Tibial nerve (tissue), 4 donors: ENCODE results near the gene MORN1. TPM values are rescaled to one million over a fixed set of nuclear protein-coding genes. Genes with fewer than 3 reads are reported as not detected.

ENCODE experiments used
- DNase-seq, 2 donors: peaks; one replicate each; pipeline ENCODE4 v3.0.0-alpha.2; 2019; ENCODE audit warnings: low spot score in 2 of 2
- H3K27ac ChIP-seq, 4 donors: fragments of 200-600 bp; sonication (generic) in 3 of 4; one replicate each; pipeline ENCODE4 v1.5.1; 2017 to 2019; ENCODE audit warnings: mild to moderate bottlenecking in 1 of 4
- H3K27me3 ChIP-seq, 2 donors: fragments of 200-600 bp; sonication (generic) in 1 of 2; one replicate each; pipeline versions ENCODE4 v1.5.1 to v1.6.0; 2017 to 2019
- H3K36me3 ChIP-seq, 3 donors: fragments of 200-600 bp; sonication (generic); one replicate each; pipeline ENCODE4 v1.5.1; 2018 to 2019
- H3K4me1 ChIP-seq, 4 donors: fragments of 200-600 bp; sonication (generic) in 3 of 4; one replicate each; pipeline ENCODE4 v1.5.1; 2017 to 2019
- H3K4me3 ChIP-seq, 4 donors: fragments of 200-600 bp; sonication (generic) in 3 of 4; one replicate each; pipeline ENCODE4 v1.5.1; 2017 to 2019; ENCODE audit warnings: mild to moderate bottlenecking in 1 of 4, moderate library complexity in 1 of 4
- H3K9me3 ChIP-seq, 4 donors: fragments of 200-600 bp; sonication (generic) in 3 of 4; one replicate each; pipeline ENCODE4 v1.5.1; 2017 to 2019
- EP300 ChIP-seq, 2 donors: sonication (generic); formaldehyde crosslinking; IDR thresholded peaks; one replicate each; pipeline ENCODE4 v1.6.1; 2017; ENCODE audit warnings: antibody characterized with exemption in 2 of 2, mild to moderate bottlenecking in 1 of 2
- POLR2A ChIP-seq, 2 donors: fragments of 450-650 bp; IDR thresholded peaks; one replicate each; pipeline ENCODE4 v1.6.1; 2017; ENCODE audit warnings: antibody characterized with exemption in 2 of 2, mild to moderate bottlenecking in 2 of 2, moderate library complexity in 2 of 2
- WGBS, 2 donors: methylation state at CpG; one replicate each; pipeline ENCODE4 v1.1.5; 2018; 5-methylcytosine and 5-hydroxymethylcytosine counted together
- total RNA-seq, 4 donors: library from RNA; depleted of rRNA; stranded (reverse); fragments of >200 nt; gene quantifications; one replicate each; pipeline ENCODE4 v1.1.0, GENCODE V29; 2016
- TF ChIP-seq, protein P1 (sequence below), 5 experiments: fragments of 200-600 bp in 3 of 5; fragments of 450-650 bp in 2 of 5; sonication (generic) in 3 of 5; IDR thresholded peaks; one replicate each; pipeline ENCODE4 v1.5.1; 2016 to 2019; ENCODE audit warnings: antibody characterized with exemption in 5 of 5, mild to moderate bottlenecking in 3 of 5, moderate library complexity in 2 of 5

MORN1 gene
- total RNA-seq, 4 donors from 2014 or later, result 8.7 to 21.9 (median 16.1) TPM

DNA sequence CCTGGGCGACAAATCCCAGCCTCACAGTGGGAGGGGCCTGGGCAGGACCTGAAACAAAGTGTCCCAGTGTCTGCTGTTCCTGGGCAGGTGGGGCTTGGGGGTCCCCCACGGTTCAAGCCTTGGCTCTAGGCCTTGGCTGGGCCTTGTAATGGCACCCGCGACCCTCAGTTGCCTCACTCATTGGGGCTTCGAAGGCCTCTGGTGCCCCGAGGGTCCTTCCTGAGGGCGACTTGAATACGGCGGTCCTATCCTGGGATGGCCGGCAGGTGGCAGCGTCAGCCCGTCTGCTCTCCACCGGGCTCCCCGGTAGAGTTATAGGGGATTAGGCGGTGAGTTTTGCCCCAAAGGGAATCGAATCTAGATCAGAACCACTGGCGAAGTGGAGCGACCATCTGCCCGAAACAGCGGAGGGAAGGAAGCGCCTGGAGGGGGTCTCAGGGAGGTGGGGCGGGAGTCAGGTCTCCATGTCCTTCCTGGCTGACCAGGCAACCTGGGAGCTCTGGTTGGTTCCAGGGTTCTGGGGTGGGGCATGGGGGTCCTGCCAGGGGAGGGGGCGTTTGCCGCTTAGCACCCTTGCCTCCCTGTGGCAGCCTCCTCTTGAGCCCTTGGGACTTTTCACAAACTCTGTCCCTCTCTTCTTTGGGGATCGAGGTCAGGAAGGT is 23.1 kb upstream of the MORN1 start:
- Histone ChIP-seq H3K4me3 (peak overlapping the region in 2 of 4 donors; percentile 9 to 17), H3K9me3 (no peaks in the 10 kb centered on the region), H3K27ac (peak overlapping the region; percentile 76 to 93 (median 92)), H3K4me1 (peaks cover 0 to 38% (median 24%) of the 10 kb centered on the region in 4 donors), H3K36me3 (peaks cover 0 to 11% (median 0%) of the 10 kb centered on the region in 3 donors), H3K27me3 (peaks cover 0 to 43% of the 10 kb centered on the region in 2 donors)
- DNase-seq, result peak; percentile 37 to 67
- TF ChIP-seq POLR2A (IDR thresholded peaks at IDR 0.05) (no peak), EP300 (IDR thresholded peaks at IDR 0.05) (no peak)
- TF ChIP-seq, protein P1, sequence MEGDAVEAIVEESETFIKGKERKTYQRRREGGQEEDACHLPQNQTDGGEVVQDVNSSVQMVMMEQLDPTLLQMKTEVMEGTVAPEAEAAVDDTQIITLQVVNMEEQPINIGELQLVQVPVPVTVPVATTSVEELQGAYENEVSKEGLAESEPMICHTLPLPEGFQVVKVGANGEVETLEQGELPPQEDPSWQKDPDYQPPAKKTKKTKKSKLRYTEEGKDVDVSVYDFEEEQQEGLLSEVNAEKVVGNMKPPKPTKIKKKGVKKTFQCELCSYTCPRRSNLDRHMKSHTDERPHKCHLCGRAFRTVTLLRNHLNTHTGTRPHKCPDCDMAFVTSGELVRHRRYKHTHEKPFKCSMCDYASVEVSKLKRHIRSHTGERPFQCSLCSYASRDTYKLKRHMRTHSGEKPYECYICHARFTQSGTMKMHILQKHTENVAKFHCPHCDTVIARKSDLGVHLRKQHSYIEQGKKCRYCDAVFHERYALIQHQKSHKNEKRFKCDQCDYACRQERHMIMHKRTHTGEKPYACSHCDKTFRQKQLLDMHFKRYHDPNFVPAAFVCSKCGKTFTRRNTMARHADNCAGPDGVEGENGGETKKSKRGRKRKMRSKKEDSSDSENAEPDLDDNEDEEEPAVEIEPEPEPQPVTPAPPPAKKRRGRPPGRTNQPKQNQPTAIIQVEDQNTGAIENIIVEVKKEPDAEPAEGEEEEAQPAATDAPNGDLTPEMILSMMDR (IDR thresholded peaks at IDR 0.05), result peak; percentile 93 to 97 (median 95)
- 1 to 5% methylated on average over 4 to 25 of the region's 25 CpGs for WGBS, 2 donors

DNA sequence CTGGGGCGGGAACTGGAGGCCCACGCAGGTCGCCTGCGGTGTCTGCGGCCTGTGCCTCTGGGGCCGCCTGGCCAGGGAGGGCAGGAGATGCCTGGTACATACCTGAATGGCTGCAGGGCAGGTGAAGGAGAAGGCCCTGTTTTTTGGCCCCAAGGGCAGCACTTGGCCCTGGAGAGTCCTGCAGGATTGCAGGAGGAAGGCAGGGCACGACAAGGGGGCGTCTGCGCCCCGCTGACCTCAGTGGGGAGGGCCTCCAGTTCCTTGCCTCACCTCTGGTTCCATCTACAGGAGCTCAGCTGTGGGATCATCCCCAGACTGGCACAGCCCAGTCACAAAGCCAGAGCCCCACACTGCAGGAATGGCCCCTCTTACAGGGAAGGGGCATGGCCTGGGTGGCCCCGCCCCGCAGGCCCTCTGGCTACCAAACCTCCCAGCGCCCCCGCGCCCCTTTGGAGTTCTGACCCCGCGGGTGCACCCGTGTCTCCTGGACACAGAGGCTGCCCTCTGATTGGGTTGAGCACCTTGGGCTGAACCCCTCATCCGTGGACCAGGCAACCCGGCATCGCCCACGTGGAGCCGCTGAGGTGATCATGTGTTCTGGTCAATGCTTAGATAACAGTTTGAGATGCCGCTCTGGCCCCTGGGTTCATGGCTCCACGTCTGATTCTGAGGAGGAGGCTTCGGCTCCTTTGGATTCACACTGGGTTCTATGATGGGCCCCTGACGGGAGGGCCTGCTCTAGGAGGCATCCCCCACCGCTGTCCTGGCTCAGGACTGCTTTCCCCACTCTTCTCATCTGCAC is 22.3 kb upstream of the MORN1 start:
- Histone ChIP-seq H3K4me3 (peak overlapping the region; percentile 66 to 86 (median 79)), H3K27me3 (peaks cover 0 to 36% of the 10 kb centered on the region in 2 donors), H3K27ac (peak overlapping the region; percentile 76 to 93 (median 92)), H3K4me1 (peaks cover 0 to 38% (median 24%) of the 10 kb centered on the region in 4 donors), H3K36me3 (peaks cover 0 to 19% (median 0%) of the 10 kb centered on the region in 3 donors), H3K9me3 (no peaks in the 10 kb centered on the region)
- WGBS, 2 donors, result 36 to 45% methylated on average over 15 to 23 of the region's 28 CpGs
- no peak for DNase-seq
- TF ChIP-seq, protein P1 (IDR thresholded peaks at IDR 0.05), result no peak
- TF ChIP-seq POLR2A (IDR thresholded peaks at IDR 0.05) (no peak), EP300 (IDR thresholded peaks at IDR 0.05) (no peak)

DNA sequence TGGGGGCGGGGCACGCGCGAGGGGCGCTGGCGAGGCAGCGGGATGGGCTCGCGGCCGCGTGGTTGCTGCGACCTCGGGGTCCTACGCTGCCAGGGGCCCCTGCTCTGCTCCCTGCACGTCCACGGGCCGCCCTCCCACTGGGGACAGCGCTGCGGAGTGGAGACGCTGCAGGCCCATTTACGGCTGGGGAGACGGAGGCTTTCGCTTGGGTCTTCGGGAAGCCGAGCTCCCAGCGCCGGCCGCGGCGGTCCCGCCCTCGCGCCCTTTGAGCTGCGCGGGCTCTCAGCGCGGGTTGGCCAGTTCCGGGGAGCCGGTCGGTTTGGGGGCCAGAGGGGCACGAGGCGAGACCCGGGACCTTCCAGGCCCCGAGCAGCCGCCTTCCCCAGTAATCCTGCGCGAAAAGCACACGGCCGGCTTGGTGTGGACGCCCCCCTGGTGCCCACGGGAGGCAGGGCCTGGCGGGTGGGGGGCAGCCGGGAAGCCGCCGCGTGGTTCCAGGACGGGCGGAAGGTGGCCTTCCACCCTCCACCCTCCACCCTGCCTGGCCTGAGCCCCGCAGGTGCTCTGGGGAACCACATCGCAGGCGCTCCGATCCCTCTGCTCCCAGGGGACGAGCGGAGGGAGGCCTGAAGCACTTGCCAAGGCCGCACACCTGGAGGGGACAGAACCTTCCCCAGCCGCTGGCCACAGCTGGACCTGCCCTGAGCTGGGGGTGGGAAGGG is 21.6 kb upstream of the MORN1 start:
- peaks cover 0 to 28% of the 10 kb centered on the region in 2 donors for H3K27me3 ChIP-seq
- peaks cover 0 to 38% (median 24%) of the 10 kb centered on the region in 4 donors for H3K4me1 ChIP-seq
- H3K4me3 ChIP-seq, result peak overlapping the region; percentile 66 to 86 (median 79)
- 2% methylated on average over 32 to 57 of the region's 66 CpGs for WGBS, 2 donors
- TF ChIP-seq POLR2A (IDR thresholded peaks at IDR 0.05) (peak in 1 of 2 donors; percentile 56), EP300 (IDR thresholded peaks at IDR 0.05) (peak in 1 of 2 donors; percentile 28)
- TF ChIP-seq, protein P1 (IDR thresholded peaks at IDR 0.05), result peak in 1 of 5 experiments; percentile 39
- no peaks in the 10 kb centered on the region for H3K9me3 ChIP-seq
- H3K36me3 ChIP-seq, result peaks cover 0 to 26% (median 0%) of the 10 kb centered on the region in 3 donors
- DNase-seq, result no peak
- H3K27ac ChIP-seq, result peak overlapping the region; percentile 76 to 93 (median 92)

DNA sequence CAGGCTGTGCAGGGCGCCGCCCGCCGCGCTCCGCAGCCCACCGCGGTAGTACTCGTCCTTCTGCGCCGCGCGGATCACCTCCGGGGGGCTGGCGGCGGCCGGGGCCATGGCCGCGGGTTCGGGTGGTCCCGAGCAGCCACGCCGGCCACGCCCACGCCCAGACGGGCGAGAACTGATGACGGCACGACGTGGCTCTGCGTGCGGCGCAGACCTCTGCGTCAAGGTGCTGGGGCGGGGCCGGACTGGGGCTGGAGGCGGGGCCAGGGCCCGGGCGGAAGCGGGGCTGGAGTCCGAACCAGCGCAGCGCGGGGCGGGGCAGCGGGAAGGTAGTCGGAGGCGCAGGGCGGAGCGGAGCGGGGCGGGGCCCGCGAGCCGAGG is 21.0 kb upstream of the MORN1 start, which contains the start of gene PEX10:
Gene PEX10, minus strand, starts transcription at position 170 of the 378 bp plus-strand sequence. Its CDS starts 62 bp downstream, at position 108.
- peak within 1 kb of the TSS; percentile 76 to 93 (median 92) for H3K27ac ChIP-seq
- H3K4me1 ChIP-seq, result peaks cover 0 to 38% (median 24%) of the 10 kb centered on the region in 4 donors
- DNase-seq, result peak; percentile 93 to 97
- WGBS, 2 donors, result 0% methylated on average over 33 of the region's 55 CpGs; no CpG with 5 or more reads in 1 of the 2 donors
- H3K36me3 ChIP-seq, result peaks cover 0 to 32% (median 0%) of the 10 kb centered on the region in 3 donors
- no peaks in the 10 kb centered on the region for H3K9me3 ChIP-seq
- H3K4me3 ChIP-seq, result peak within 1 kb of the TSS; percentile 66 to 86 (median 79)
- TF ChIP-seq POLR2A (IDR thresholded peaks at IDR 0.05) (peak in 1 of 2 donors; percentile 58), EP300 (IDR thresholded peaks at IDR 0.05) (peak; percentile 69 to 92)
- TF ChIP-seq, protein P1 (IDR thresholded peaks at IDR 0.05), result peak in 1 of 5 experiments; percentile 31
- H3K27me3 ChIP-seq, result peaks cover 0 to 23% of the 10 kb centered on the region in 2 donors
